Esophagus (tissue), 2 donors: ENCODE results near the gene HSPA1L. TPM values are rescaled to one million over a fixed set of nuclear protein-coding genes. Genes with fewer than 3 reads are reported as not detected.
A peak's percentile ranks its signal among the peaks of the same experiment; 100 is the strongest.
"Not testable (repeated sequence)": the region's sequence is repeated elsewhere in the genome, so short reads cannot be mapped to it uniquely, and the experiment has no call there.

Source experiments
- H3K27ac ChIP-seq, 2 donors: one replicate each; pipeline ENCODE4 v1.5.1; 2013; ENCODE audit warnings: low read depth in 2 of 2, mild to moderate bottlenecking in 2 of 2, inconsistent platforms in 1 of 2, low read length in 1 of 2, moderate library complexity in 1 of 2
- H3K27me3 ChIP-seq, 2 donors: one replicate each; pipeline ENCODE4 v1.6.1; 2013; ENCODE audit warnings: low read length in 2 of 2, control low read depth in 1 of 2, mild to moderate bottlenecking in 1 of 2; ENCODE audit not compliant: insufficient read depth in 2 of 2, control insufficient read depth in 1 of 2
- H3K36me3 ChIP-seq, 2 donors: one replicate each; pipeline ENCODE4 v1.6.1; 2013; ENCODE audit warnings: low read length in 1 of 2; ENCODE audit not compliant: control insufficient read depth in 2 of 2, insufficient read depth in 2 of 2
- H3K4me1 ChIP-seq, 2 donors: one replicate each; pipeline ENCODE4 v1.6.1; 2013; ENCODE audit warnings: low read length in 1 of 2; ENCODE audit not compliant: control insufficient read depth in 2 of 2, insufficient read depth in 2 of 2
- H3K4me3 ChIP-seq, 2 donors: one replicate each; pipeline ENCODE4 v1.5.1; 2013; ENCODE audit warnings: low read length in 2 of 2, mild to moderate bottlenecking in 2 of 2, low read depth in 1 of 2, moderate library complexity in 1 of 2
- H3K9me3 ChIP-seq, 2 donors: one replicate each; pipeline ENCODE4 v1.6.1; 2013; ENCODE audit warnings: mild to moderate bottlenecking in 2 of 2, low read depth in 1 of 2, low read length in 1 of 2, moderate library complexity in 1 of 2; ENCODE audit not compliant: control insufficient read depth in 2 of 2, insufficient read depth in 1 of 2
- WGBS, 2 donors: extraction: QIAGEN DNeasy Blood & Tissue Kit; methylation state at CpG; one replicate each; pipeline ENCODE4 v1.1.7; 2013; 5-methylcytosine and 5-hydroxymethylcytosine counted together
- polyA plus RNA-seq, 2 donors: library from polyadenylated mRNA; stranded (reverse); fragments of 200-250 nt; gene quantifications; one replicate each; pipeline ENCODE4 v1.2.3, GENCODE V29; 2013
- donor health status: healthy with polysubstance abuse.
- donor health status: Bipolar disorder and iron deficiency.

The HSPA1L gene
- polyA plus RNA-seq, 2 donors = 0.39 to 0.42 TPM

DNA sequence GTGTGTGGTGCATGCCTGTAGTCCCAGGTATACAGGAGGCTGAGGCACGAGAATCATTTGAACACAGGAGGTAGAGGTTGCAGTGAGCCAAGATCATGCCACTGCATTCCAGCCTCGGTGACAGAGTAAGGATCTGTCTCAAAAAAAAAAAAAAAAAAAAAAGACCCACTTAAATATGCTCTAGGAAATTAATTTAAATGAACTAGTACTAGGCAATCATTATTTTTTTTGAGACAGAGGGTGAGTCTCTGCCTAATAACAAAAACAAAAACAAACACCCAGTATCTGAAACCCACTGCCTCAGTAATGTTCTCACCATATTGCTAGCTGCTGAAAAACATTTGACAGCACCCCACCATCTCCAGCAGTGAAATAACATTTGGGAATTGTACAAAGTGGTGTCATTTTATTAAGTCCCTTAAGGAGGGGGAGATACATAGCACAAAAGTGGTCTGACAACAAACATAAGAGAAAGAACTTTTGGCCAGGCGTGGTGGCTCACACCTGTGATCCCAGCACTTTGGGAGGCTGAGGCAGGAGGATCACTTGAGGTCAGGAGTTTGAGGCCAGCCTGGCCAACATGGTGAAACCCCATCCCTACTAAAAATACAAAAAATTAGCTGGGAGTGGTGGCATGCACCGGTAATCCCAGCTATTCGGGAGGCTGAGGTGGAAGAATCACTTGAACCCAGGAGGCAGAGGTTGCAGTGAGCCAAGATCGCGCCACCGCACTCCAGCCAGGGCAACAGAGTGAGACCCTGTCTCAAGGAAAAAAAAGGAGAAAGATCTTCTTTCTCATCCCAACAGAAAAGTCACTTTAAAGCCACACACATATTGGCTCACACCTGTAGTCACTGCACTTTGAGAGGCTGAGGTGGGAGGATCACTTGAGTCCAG lies 13.8 kb downstream of the HSPA1L start:
- not testable (repeated sequence) for H3K27ac ChIP-seq, H3K4me3 ChIP-seq, H3K27me3 ChIP-seq, H3K36me3 ChIP-seq, H3K4me1 ChIP-seq, H3K9me3 ChIP-seq
- WGBS, 2 donors = 94 to 95% methylated on average over 8 of the region's 8 CpGs

DNA sequence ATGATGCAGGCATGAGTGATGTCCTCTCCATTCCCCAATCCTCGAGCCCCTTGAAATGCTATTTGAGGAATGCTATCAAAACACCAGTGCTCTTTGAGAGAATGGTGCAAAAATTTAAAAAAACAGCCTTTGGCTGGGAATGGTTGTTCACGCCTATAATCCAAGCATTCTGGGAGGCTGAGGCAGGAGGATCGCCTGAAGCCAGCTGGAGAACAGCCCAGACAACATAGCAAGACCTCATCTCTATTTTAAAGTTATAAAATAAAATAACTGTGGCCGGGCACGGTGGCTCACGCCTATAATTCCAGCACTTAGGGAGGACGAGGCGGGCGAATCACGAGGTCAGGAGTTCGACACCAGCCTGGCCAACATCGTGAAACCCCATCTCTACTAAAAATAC lies 15.3 kb downstream of the HSPA1L start:
- Histone ChIP-seq H3K27ac (no peak overlapping the region), H3K9me3 (no peaks in the 10 kb centered on the region), H3K36me3 (no peaks in the 10 kb centered on the region), H3K4me3 (no peak overlapping the region), H3K27me3 (no peaks in the 10 kb centered on the region), H3K4me1 (no peaks in the 10 kb centered on the region)
- WGBS, 2 donors = 81 to 84% methylated on average over 12 of the region's 12 CpGs

DNA sequence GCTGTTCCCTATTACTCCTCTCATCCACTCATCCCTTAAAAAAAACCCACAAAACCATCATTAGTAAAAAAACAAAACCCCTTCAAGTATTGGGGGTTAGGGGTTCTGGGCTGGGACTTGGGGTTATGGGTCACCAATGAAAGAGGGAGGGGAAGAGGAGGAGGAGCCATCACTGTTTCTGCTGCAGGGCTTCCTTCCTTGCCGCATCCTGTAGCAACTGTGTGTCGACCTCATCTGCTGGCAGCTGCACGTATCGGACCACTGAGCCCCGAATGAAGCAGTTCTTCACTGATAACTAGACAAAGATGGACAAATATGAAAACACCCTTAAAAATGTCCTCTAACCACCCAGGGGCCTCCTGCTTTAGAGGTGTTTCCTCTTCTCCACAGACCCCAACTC lies 17.5 kb downstream of the HSPA1L start:
- H3K27me3 ChIP-seq = no peaks in the 10 kb centered on the region
- H3K36me3 ChIP-seq = no peaks in the 10 kb centered on the region
- H3K4me1 ChIP-seq = no peaks in the 10 kb centered on the region
- 50 to 59% methylated on average over 5 of the region's 5 CpGs for WGBS, 2 donors
- no peaks in the 10 kb centered on the region for H3K9me3 ChIP-seq
- no peak overlapping the region for H3K4me3 ChIP-seq
- peak overlapping the region; percentile 33 to 41 for H3K27ac ChIP-seq

DNA sequence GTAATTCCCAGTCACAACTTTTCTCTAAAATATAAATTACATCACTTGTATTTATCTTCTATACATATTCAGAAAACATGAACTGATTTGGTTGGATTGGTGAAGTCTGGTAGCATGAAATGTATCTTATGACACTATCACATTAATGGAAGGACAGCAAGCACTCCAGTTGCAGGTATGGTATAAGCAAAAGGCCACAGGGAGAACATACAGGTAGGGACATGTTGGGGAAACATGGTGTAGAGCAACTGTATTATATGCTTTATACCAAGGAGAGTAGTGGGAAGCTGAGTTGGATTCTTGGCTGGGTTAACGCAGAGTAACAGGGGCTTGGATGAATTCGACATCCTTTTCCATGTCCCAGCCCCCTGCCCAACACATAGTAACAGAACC lies 18.1 kb downstream of the HSPA1L start:
- Histone ChIP-seq H3K27me3 (no peaks in the 10 kb centered on the region), H3K9me3 (no peaks in the 10 kb centered on the region), H3K36me3 (peaks cover 0 to under 1% of the 10 kb centered on the region in 2 donors), H3K27ac (peak overlapping the region; percentile 14 to 41), H3K4me3 (no peak overlapping the region), H3K4me1 (no peaks in the 10 kb centered on the region)
- 57 to 61% methylated on average over 2 of the region's 2 CpGs for WGBS, 2 donors

DNA sequence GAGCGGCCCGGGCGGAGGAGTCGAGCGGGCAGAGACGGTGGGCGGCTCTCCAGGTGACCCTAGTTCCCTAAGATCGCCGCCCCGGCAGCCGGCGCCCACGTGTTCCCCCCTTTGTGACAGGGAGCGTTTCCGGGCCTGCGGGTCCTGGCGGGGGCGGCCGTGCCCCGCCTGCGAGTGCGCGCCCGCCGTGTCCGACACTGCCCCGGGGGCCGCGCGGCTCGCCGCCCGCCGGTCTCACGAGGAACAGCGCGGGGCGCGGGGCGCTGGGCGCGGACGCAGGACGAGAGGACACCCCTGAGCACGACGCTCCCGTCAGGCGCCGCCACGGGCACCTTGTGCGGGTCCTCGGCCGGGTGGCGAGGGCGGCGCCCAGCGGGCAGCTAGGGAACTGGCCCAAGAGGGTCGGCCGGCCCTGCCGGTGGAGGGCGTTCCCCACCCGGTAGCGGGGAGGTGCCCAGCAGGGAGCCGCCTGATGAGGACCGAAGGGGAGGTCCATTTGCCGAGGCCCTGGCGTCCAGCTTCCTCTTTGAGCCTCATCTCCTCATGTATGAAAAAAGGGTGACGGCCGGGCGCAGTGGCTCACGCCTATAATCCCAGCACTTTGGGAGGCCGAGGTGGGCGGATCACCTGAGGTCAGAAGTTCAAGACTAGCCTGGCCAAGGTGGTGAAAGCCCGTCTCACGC lies 19.3 kb downstream of the HSPA1L start, which contains the start of gene VARS1:
VARS1 (minus strand) TSS at position 137 of the 683 bp plus-strand sequence. CDS start 535 bp downstream, outside the sequence.
- 1% methylated on average over 74 to 75 of the region's 75 CpGs for WGBS, 2 donors
- Histone ChIP-seq H3K9me3 (no peaks in the 10 kb centered on the region), H3K27me3 (no peaks in the 10 kb centered on the region), H3K36me3 (peaks cover 0 to 7% of the 10 kb centered on the region in 2 donors), H3K4me1 (peaks cover 0 to 2% of the 10 kb centered on the region in 2 donors), H3K4me3 (peak within 1 kb of the TSS; percentile 91 to 95), H3K27ac (peak within 1 kb of the TSS; percentile 94 to 96)

DNA sequence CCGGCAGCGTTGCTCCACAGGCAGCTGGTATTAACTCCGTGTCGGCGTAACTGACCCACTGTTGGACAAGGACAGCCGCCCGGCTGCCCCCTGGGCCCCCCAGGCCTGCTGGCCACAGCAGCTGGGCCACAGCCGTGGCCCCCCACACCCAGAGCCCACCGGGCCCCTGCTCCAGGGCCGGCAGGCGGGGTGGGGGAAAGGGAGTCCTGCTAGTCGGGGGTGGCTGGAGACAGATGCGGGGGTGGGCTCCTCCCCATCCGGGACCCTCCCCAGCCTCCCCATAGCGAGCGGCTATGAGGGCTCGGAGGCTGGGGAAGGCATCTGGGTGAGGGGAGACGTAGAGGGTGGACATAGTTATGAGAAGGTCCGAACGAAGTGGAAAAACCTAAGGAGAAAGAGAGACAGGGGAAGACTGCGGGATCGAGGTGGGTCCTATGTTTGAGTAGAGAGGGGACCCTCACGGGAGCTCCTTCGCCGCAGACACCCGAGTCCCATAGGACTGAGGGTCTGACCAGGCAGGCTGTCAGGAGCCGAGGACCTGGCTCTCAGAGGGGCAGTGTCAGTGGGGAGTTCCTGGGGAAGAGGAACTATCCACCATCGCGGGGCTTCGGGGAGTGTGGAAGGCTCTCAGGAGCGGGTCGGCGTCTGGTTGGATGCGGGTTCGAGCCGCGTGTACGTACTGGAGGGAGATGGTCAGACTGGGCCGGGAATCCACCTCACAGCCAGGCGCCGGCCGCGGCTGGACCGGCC lies 20.0 kb downstream of the HSPA1L start:
- WGBS, 2 donors = 1% methylated on average over 43 to 44 of the region's 44 CpGs

DNA sequence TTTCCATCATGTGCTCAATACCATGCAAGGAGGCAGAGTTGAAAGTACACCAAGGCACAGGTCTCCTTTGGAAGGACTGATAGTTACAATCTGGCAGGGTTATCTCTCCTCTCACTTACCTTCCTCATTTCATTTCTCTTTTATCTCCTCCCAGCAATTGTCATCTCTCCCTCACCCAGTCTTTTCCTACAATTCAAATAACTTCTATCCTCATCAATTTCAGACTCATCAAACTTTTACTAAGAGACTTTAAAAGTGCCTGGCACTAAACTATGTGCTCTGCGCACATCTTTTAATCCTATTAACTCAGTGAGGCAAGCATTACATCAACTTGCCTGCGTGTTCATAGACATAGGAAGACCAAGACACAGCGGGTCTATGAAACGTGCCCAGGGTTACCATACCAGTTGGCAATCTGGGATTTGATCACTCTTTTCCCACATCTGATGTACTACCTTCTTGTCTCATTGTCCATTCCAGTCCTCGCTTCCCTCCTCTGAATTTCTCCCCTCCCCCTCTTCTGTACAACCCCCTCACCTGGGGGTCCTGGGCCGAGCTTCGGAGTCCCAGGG lies 20.7 kb downstream of the HSPA1L start:
- Histone ChIP-seq H3K27ac (peak overlapping the region; percentile 94 to 96), H3K4me3 (peak overlapping the region; percentile 91 to 95), H3K36me3 (peaks cover 0 to 9% of the 10 kb centered on the region in 2 donors), H3K9me3 (no peaks in the 10 kb centered on the region), H3K27me3 (no peaks in the 10 kb centered on the region), H3K4me1 (peaks cover 0 to 2% of the 10 kb centered on the region in 2 donors)
- 7 to 15% methylated on average over 7 of the region's 7 CpGs for WGBS, 2 donors

More for the DNA sequence above, 20.0 kb downstream of the HSPA1L start:
- no peaks in the 10 kb centered on the region for H3K9me3 ChIP-seq
- peaks cover 0 to 2% of the 10 kb centered on the region in 2 donors for H3K4me1 ChIP-seq
- peak overlapping the region; percentile 91 to 95 for H3K4me3 ChIP-seq
- H3K36me3 ChIP-seq = peaks cover 0 to 7% of the 10 kb centered on the region in 2 donors
- H3K27me3 ChIP-seq = no peaks in the 10 kb centered on the region
- peak overlapping the region; percentile 94 to 96 for H3K27ac ChIP-seq

DNA sequence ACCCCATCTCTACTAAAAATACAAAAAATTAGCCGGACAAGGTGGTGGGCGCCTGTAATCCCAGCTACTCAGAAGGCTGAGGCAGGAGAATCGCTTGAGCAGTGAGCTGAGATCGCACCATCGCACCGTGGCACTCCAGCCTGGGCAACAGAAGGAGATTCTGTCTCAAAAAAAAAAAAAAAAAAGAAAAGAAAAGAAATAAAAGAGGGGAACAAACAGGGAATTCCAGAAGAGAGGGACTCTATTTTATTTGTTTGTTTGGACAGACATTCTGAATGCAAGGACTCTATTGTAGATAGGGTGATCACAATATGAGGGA lies 21.2 kb downstream of the HSPA1L start:
- H3K27ac ChIP-seq, H3K4me1 ChIP-seq, H3K27me3 ChIP-seq, H3K4me3 ChIP-seq, H3K36me3 ChIP-seq, H3K9me3 ChIP-seq: not testable (repeated sequence)
- WGBS, 2 donors = 91 to 96% methylated on average over 6 of the region's 6 CpGs

DNA sequence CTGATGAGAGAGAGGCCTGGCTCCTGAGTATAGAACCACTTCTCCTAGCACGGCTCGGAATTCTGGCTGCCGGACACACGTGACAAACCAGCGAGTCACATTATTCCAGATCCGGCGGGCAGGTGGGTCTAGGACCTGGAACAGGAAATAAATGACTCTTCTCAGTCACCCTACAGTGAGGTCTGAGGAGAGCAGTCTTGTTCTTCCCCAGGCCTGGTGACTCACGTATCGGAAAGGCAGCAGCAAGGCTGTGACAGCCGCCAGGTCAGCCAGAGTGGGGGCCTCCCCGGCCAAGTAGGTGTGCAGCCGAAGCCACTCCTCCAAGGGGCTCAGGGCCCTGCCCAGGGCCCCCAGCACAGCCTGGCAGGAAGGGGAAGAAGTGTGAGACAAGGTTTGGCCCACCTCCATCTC lies 22.3 kb downstream of the HSPA1L start:
- 76 to 81% methylated on average over 12 of the region's 12 CpGs for WGBS, 2 donors
- peaks cover 0 to 10% of the 10 kb centered on the region in 2 donors for H3K36me3 ChIP-seq
- H3K4me1 ChIP-seq = peaks cover 0 to 2% of the 10 kb centered on the region in 2 donors
- no peaks in the 10 kb centered on the region for H3K27me3 ChIP-seq
- no peaks in the 10 kb centered on the region for H3K9me3 ChIP-seq
- no peak overlapping the region for H3K4me3 ChIP-seq
- H3K27ac ChIP-seq = peak overlapping the region; percentile 17 to 45
